ENCODE data around the gene HNRNPH1. TPM values are rescaled to one million over a fixed set of nuclear protein-coding genes. Genes with fewer than 3 reads are reported as not detected.

Gene HNRNPH1
- total RNA-seq, 4 donors from 2014 or later: 358 to 910 (median 594) TPM

DNA sequence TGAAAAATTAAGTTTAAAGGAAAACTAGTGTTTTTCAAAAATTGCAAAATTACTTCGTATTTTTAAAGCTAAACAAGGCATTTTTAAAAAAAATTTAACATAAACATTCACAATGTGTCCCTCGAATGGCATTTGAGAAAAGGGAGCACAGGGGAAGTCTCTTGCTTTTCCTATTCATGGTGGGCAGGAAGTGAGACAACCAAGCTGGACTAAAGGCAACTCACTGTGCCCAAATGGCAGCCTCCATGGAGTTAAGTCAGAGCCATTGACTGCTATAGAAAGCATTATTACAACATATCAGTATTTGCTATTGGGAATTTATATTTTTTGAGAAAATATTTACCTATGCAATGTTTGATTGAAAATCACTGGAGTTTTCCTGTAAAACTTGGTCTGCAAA lies 8.3 kb downstream of the HNRNPH1 start:
- H3K27ac ChIP-seq: no peak overlapping the region
- 8 to 52% methylated on average over 2 of the region's 2 CpGs for WGBS, 2 donors (ENCODE audit: low coverage in 1 of 2)
- TF ChIP-seq POLR2AphosphoS5 (IDR thresholded peaks at IDR 0.05): no peak
- no peak for TF ChIP-seq POLR2A (IDR thresholded peaks at IDR 0.05)
- H3K4me3 ChIP-seq: no peak overlapping the region
- H3K9me3 ChIP-seq: no peaks in the 10 kb centered on the region
- intact Hi-C loops (cut with DNase I; ENCODE audit: low total_unique reads) (no loop called here), in situ Hi-C loops (cut with MboI; ENCODE audit: low pct_ligation_motif_present in 1 of 4, low pct_unique_long_range_greater_than_20kb in 1 of 4, low sequenced_read_pairs in 3 of 4) (no loop called here)
- H3K27me3 ChIP-seq: no peaks in the 10 kb centered on the region
- H3K4me1 ChIP-seq: peaks cover 11 to 61% (median 27%) of the 10 kb centered on the region in 4 donors
- H3K36me3 ChIP-seq: peaks cover 0 to 80% (median 37%) of the 10 kb centered on the region in 4 donors
- DNase-seq: no peak

DNA sequence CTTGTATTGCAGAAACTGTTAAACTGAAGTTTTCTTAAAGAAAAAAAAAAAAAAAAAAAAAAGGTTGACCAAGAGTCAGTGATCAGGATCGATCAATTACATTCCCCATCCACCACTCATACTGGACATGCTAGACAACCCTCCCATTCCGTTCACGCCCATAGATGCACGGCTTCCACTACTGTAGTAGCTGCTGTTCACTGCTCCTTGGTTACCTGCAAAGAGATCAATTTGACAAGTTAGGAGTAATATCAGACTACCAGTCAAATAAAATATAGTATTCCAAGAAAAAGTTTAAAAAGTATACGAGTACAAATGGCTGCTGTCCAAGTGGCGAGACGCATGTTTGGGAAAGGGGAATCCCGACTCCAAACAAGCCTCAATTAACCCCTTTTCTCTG lies 8.7 kb downstream of the HNRNPH1 start:
- no peaks in the 10 kb centered on the region for H3K9me3 ChIP-seq
- intact Hi-C loops (cut with DNase I; ENCODE audit: low total_unique reads): no loop called here
- H3K36me3 ChIP-seq: peaks cover 0 to 78% (median 38%) of the 10 kb centered on the region in 4 donors

DNA sequence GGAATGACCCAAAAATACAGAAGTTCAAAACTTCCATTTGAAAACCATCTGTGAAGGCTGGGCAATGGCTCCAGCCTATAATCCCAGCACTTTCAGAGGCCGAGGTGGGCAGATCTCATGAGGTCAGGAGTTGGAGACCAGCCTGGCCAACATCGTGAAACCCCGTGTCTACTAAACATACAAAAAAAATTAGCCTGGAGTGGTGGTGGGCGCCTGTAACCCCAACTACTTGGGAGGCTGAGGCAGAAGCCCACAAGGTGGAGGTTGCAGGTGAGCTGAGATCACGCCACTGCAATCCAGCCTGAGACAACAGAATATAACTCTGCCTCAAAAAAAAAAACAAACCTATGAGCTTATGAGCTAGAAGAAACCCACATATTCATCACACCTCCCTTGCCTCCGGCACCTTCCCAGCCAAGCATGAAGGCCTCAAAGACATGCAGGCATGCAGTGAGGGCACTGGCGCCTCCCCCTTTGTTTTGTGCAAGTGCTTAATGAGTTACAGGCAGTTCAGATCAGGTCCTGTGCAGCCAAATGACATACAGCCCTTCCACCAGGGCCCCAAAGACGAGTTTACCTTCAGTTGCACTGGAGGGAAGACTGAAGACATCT lies 9.9 kb downstream of the HNRNPH1 start:
- intact Hi-C loops (cut with DNase I; ENCODE audit: low total_unique reads) (no loop called here), in situ Hi-C loops (cut with MboI; ENCODE audit: low pct_ligation_motif_present in 1 of 4, low pct_unique_long_range_greater_than_20kb in 1 of 4, low sequenced_read_pairs in 3 of 4) (no loop called here)
- no peak for DNase-seq
- Histone ChIP-seq H3K4me1 (peaks cover 0 to 44% (median 12%) of the 10 kb centered on the region in 4 donors), H3K27me3 (no peaks in the 10 kb centered on the region), H3K9me3 (no peaks in the 10 kb centered on the region), H3K4me3 (no peak overlapping the region), H3K27ac (no peak overlapping the region), H3K36me3 (peaks cover 0 to 75% (median 34%) of the 10 kb centered on the region in 4 donors)
- WGBS, 2 donors (ENCODE audit: low coverage in 1 of 2): 77 to 93% methylated on average over 2 to 8 of the region's 8 CpGs
- TF ChIP-seq POLR2AphosphoS5 (IDR thresholded peaks at IDR 0.05): peak in 2 of 3 donors; percentile 32 to 53
- no peak for TF ChIP-seq POLR2A (IDR thresholded peaks at IDR 0.05)

More for the DNA sequence above, 8.7 kb downstream of the HNRNPH1 start:
- DNase-seq: no peak
- no peaks in the 10 kb centered on the region for H3K27me3 ChIP-seq
- H3K4me1 ChIP-seq: peaks cover 7 to 56% (median 22%) of the 10 kb centered on the region in 4 donors
- no peak overlapping the region for H3K27ac ChIP-seq
- 59 to 74% methylated on average over 7 to 8 of the region's 8 CpGs for WGBS, 2 donors (ENCODE audit: low coverage in 1 of 2)
- H3K4me3 ChIP-seq: no peak overlapping the region
- in situ Hi-C loops (cut with MboI; ENCODE audit: low pct_ligation_motif_present in 1 of 4, low pct_unique_long_range_greater_than_20kb in 1 of 4, low sequenced_read_pairs in 3 of 4): no loop called here
- no peak for TF ChIP-seq POLR2AphosphoS5 (IDR thresholded peaks at IDR 0.05)
- TF ChIP-seq, protein P1, sequence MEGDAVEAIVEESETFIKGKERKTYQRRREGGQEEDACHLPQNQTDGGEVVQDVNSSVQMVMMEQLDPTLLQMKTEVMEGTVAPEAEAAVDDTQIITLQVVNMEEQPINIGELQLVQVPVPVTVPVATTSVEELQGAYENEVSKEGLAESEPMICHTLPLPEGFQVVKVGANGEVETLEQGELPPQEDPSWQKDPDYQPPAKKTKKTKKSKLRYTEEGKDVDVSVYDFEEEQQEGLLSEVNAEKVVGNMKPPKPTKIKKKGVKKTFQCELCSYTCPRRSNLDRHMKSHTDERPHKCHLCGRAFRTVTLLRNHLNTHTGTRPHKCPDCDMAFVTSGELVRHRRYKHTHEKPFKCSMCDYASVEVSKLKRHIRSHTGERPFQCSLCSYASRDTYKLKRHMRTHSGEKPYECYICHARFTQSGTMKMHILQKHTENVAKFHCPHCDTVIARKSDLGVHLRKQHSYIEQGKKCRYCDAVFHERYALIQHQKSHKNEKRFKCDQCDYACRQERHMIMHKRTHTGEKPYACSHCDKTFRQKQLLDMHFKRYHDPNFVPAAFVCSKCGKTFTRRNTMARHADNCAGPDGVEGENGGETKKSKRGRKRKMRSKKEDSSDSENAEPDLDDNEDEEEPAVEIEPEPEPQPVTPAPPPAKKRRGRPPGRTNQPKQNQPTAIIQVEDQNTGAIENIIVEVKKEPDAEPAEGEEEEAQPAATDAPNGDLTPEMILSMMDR (IDR thresholded peaks at IDR 0.05): no peak
- no peak for TF ChIP-seq POLR2A (IDR thresholded peaks at IDR 0.05)
- no peak for TF ChIP-seq EP300 (IDR thresholded peaks at IDR 0.05; ENCODE audit: low read depth)

DNA sequence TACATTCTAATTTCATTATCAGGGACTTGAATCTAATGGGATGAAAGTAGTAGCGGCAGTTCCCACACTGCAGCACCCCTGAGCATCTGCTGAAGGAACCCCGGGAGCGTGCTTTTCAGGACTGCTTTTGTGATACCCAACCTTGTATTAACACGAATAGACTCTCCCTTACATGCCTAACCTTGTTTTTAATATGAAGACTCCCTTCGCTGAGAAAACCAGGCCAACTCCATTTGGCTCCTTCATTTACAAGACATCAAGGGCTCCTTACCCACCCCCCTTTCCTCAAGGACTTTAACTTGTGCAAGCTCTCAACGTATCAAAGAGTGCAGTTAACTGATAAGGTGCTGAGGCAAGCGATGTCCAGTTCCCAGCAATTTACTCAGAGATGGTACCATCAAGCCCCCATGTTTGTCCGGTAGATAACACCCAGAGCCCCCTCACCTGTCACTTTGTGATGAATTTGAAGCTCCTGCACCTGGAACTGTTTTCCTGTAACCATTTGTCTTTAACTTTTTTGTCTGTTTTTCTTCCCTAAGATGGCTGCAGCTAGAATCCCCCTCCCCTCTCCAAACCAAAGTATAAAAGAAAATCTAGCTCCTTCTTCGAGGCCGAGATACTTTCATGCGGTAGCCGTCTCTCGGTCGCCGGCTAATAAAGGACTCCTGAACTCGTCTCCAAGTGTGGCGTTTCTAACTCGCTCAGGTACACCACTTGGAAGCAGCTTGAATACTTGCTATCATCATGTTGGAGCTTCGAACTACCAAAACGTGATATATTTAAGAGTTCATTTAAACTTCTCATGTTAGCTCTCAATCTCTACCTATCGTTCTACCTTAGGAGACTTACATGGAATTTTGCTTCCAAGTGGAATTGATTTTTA lies 10.7 kb downstream of the HNRNPH1 start:
- no peak overlapping the region for H3K4me3 ChIP-seq
- no peaks in the 10 kb centered on the region for H3K27me3 ChIP-seq
- peaks cover 0 to 68% (median 30%) of the 10 kb centered on the region in 4 donors for H3K36me3 ChIP-seq
- peaks cover 0 to 37% (median 8%) of the 10 kb centered on the region in 4 donors for H3K4me1 ChIP-seq
- in situ Hi-C loops (cut with MboI; ENCODE audit: low pct_ligation_motif_present in 1 of 4, low pct_unique_long_range_greater_than_20kb in 1 of 4, low sequenced_read_pairs in 3 of 4) (no loop called here), intact Hi-C loops (cut with DNase I; ENCODE audit: low total_unique reads) (no loop called here)
- H3K27ac ChIP-seq: no peak overlapping the region
- WGBS, 2 donors (ENCODE audit: low coverage in 1 of 2): 90% methylated on average over 21 of the region's 21 CpGs
- no peak for DNase-seq
- no peaks in the 10 kb centered on the region for H3K9me3 ChIP-seq
- TF ChIP-seq, protein P1 (IDR thresholded peaks at IDR 0.05): no peak
- TF ChIP-seq POLR2AphosphoS5 (IDR thresholded peaks at IDR 0.05) (no peak), EP300 (IDR thresholded peaks at IDR 0.05; ENCODE audit: low read depth) (no peak), POLR2A (IDR thresholded peaks at IDR 0.05) (no peak)

DNA sequence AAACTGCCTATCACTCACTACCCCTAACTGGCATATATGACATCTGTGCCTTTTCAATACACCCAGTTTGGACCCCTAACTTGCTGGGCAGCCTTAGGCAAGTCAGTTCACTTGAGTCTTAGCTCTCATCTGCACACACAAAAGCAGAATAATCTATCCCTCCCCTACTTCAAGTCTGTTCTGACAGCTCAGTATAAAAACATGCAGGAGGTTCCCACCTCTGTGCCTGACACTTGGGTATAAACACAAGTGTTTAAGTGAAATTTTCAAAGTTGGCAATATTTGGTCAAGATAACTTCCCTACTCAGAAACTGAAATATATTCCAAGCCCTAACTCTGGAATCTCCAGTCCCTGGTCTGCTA lies 12.6 kb downstream of the HNRNPH1 start:
- in situ Hi-C loops (cut with MboI; ENCODE audit: low pct_ligation_motif_present in 1 of 4, low pct_unique_long_range_greater_than_20kb in 1 of 4, low sequenced_read_pairs in 3 of 4): no loop called here
- peak overlapping the region in 3 of 4 donors; percentile 3 to 52 (median 3) for H3K27ac ChIP-seq
- DNase-seq: no peak
- peaks cover 0 to 52% (median 23%) of the 10 kb centered on the region in 4 donors for H3K36me3 ChIP-seq
- no peaks in the 10 kb centered on the region for H3K9me3 ChIP-seq
- intact Hi-C loops (cut with DNase I; ENCODE audit: low total_unique reads): no loop called here
- H3K4me1 ChIP-seq: peaks cover 3 to 35% (median 11%) of the 10 kb centered on the region in 4 donors
- H3K4me3 ChIP-seq: no peak overlapping the region
- TF ChIP-seq POLR2AphosphoS5 (IDR thresholded peaks at IDR 0.05) (no peak), POLR2A (IDR thresholded peaks at IDR 0.05) (no peak), EP300 (IDR thresholded peaks at IDR 0.05; ENCODE audit: low read depth) (no peak)
- TF ChIP-seq, protein P1 (IDR thresholded peaks at IDR 0.05): no peak
- no peaks in the 10 kb centered on the region for H3K27me3 ChIP-seq
